Left ventricle myocardium superior (tissue), 1 donor: ENCODE measurements around the gene PPP1R15B. TPM values are rescaled to one million over a fixed set of nuclear protein-coding genes. Genes with fewer than 3 reads are reported as not detected.
A peak's percentile ranks its signal among the peaks of the same experiment; 100 is the strongest.

ENCODE experiments used
- ATAC-seq: fragments of 200-7000 bp; cut with Tn5 transposase; one replicate; pipeline ENCODE4 v1.9.1; 2020; ENCODE audit warnings: mild to moderate bottlenecking, moderate library complexity
- DNase-seq: peaks from one replicate; pipeline ENCODE4 v3.0.0-alpha.2; 2020
- intact Hi-C: fragments of 100-400 bp; cut with micrococcal nuclease; formaldehyde crosslinking; loops from one replicate; pipeline ENCODE4 v1.11.0; 2022
- long read RNA-seq: library from polyadenylated mRNA; unstranded; transcript quantifications from one replicate; pipeline ENCODE4 v2.0.0, GENCODE V29; 2021
- total RNA-seq: library from RNA; stranded (reverse); fragmentation: NEBNext Ultra II Directional; extraction: Animal tissue kit (Norgen Biotek cat#: 25700); gene quantifications from one replicate; pipeline ENCODE4 v1.2.1, GENCODE V29; 2021
- donor health status: DM: no; HTN: yes; CAD: no; lungs with severe emphysema.

Gene PPP1R15B
- 20.8 TPM for total RNA-seq
- long read RNA-seq, full-length matches to known transcripts = 16 of 16 reads
- long read RNA-seq, partial matches to known transcripts = 0 of 16 reads
- long read RNA-seq, other reads (novel, unspliced or antisense) = 0 of 16 reads

DNA sequence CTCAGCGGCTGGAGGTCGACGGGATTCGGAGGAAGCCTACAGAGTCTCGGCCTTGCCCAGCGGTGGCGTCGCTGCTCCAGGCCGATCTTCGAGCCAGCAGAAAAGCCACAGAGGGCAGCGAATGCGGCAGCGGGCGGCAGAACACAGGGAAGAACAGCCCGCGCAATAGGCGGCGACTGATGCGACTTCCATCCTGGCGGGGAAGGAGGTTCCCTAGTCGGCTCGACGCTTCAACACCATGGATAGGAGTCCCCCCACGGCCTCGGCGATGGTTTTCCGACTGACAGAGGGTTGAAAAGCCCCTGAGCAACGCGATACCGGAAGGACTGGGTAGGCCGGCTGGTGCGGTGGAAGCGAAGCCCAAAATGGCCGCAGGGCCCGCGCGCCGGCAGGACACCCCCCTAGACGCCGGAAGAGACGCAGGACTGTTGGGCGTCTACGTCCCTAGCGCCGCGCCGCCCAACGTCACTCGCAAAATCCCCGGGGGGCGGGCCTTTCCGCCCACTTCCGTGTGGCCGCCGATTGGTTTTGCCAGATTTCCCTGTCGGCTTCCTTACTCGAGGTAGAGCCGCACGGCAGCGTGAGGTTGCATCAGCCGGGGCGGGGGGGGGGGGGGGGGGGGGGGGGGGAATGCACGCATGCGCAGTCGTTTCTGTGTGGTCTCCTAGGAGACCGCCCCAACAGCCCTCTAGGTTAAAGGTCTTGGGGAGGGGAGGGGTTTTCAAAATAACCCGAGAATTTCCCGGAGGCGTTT lies at the start of gene PPP1R15B:
TSS of gene PPP1R15B (minus strand) at position 367 of the 754 bp plus-strand sequence. CDS start 406 bp downstream, outside the sequence.
- intact Hi-C loops = no loop called here
- peak; percentile 92 for ATAC-seq
- peak; percentile 98 for DNase-seq

DNA sequence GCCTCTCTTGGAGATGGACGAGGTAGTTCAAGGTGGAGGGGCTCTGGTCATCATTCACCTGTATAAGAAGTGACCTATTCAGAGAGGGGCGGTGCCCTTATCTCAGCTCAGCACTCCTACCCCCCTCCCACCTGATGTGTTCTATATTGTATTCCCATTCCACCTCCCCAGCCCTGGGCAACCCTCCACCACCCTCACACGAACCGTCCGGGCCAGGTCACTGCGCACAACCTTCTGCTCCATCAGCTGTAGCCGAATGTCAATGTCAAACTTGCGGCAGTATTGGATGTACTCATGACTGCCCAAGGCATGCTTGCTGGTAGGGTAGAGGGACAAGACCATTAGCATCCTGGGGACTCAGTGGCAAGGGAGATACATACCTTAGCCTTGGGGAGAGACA lies 48.7 kb upstream of the PPP1R15B start:
- DNase-seq = no peak
- no peak for ATAC-seq
- intact Hi-C loops = no loop called here

DNA sequence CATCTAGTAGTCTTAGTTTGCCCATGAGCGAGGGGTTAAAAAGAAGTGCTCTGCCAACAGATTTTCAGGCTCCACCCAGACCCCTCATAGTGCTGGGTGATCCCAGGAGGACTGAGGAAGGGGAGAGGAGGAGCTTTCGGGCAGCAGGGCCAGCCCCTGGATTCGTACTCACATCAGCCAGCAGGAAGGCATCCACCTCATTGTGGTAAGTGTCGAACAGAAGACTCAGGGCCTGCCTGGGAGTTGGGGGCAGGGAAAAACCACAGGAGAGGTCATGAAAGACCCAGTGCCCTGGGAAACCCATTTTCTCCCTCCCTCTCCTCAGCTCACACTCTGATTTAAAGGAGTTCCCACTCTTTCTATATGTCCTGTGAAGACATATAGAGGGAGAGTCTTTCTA lies 48.1 kb upstream of the PPP1R15B start:
- intact Hi-C loops = no loop called here
- ATAC-seq (no peak), DNase-seq (no peak)

- intact Hi-C loops = no loop called here
- ATAC-seq (no peak), DNase-seq (no peak)
These were observed 46.0 kb upstream of the PPP1R15B start for GRCh38 chr1:204457666-204458065.

- DNase-seq (peak; percentile 48), ATAC-seq (peak; percentile 90)
- intact Hi-C loops = no loop called here
These were observed 45.3 kb upstream of the PPP1R15B start for GRCh38 chr1:204456826-204457442.

GRCh38 chr1:204455831-204456145 lies 44.2 kb upstream of the PPP1R15B start:
- DNase-seq (no peak), ATAC-seq (no peak)
- intact Hi-C loops = no loop called here

DNA sequence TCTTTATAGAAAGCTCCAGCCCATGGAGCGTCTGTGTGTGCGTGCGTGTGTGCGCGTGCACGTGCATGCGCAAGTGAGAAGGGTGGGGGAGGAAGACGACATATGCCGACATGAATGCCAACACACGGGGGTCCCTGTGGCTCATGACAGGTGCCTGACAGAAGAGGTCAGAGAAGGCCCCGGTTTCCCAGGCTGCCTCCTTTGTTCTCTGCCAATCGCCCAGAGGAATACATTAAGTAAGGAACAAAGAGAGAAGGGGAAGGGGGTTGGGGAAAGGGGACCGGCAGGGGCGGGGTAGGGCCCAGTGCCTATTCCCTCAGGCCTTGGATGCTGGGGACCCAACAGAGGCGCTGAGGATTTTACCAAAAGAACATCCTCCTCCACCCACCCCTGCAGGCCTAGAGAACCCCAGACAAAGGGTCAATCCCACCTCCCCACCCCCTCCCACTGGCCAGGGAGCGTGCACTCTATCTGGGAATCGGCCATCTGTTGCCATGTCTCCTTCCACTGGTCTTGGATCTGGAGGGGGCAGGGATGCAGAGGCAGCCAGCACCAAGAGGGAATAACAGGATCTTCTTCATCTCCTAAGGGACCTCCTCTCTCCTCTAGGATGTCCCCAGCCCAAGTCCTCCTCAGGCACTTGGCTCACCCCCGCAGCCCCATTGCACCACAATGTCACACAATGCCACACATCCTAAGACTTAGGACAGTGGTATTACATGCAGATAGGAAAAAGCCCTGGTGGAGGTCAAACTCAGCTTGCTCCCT lies 43.6 kb upstream of the PPP1R15B start:
- ATAC-seq (no peak), DNase-seq (no peak)
- intact Hi-C loops = no loop called here

GRCh38 chr1:204454476-204454875 lies 42.9 kb upstream of the PPP1R15B start:
- ATAC-seq = no peak
- intact Hi-C loops = no loop called here
- no peak for DNase-seq

GRCh38 chr1:204453141-204453772 lies 41.6 kb upstream of the PPP1R15B start:
- ATAC-seq (no peak), DNase-seq (no peak)
- intact Hi-C loops = no loop called here

GRCh38 chr1:204451352-204452124 lies 39.9 kb upstream of the PPP1R15B start:
- ATAC-seq = peak; percentile 18

GRCh38 chr1:204450461-204451257 lies 39.0 kb upstream of the PPP1R15B start:
- DNase-seq = peak; percentile 78
- intact Hi-C loops = no loop called here
- peak; percentile 89 for ATAC-seq

More at GRCh38 chr1:204451352-204452124, 39.9 kb upstream of the PPP1R15B start:
- no peak for DNase-seq
- intact Hi-C loops = no loop called here

DNA sequence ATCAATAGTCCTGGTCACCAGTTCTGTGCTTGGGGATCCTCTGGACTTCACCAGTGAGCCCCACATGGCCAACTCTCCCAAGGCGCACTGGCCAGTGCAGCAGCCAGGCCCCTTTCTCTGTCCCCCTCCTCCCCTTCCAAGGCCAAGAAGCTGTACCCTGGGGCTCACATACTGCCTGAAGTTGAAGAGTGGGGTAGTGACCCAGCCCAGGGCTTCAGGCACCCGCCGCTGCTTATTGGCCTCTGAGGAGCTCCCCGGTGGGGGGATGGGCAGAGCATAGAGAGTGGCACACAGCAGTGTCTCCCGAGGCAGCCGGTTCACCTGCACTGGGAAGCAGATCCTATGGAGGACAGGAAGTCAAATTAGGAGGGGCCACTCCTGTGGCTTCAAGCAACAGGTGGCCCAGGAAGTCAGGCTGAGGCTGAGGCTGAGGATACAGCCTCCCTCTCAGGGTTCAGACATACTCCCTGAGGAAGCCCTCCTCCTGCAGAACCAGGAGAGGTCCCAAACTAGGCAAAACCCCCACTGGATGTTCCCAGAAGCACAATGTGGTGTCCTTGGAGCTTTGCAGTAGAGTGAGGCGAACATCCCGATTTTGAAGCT lies 38.2 kb upstream of the PPP1R15B start:
- no peak for ATAC-seq
- no peak for DNase-seq
- intact Hi-C loops = loop anchor here (5.0 kb wide), 1 partner anchor 53 kb away; no protein-coding TSS in a partner anchor

GRCh38 chr1:204448991-204449677 lies 37.5 kb upstream of the PPP1R15B start:
- intact Hi-C loops = loop anchor here (5.0 kb wide), 1 partner anchor 53 kb away; no protein-coding TSS in a partner anchor
- DNase-seq (no peak), ATAC-seq (no peak)

- intact Hi-C loops = loop anchor here (5.0 kb wide), 1 partner anchor 54 kb away; no protein-coding TSS in a partner anchor
- ATAC-seq = no peak
- DNase-seq = no peak
These were observed 36.8 kb upstream of the PPP1R15B start for GRCh38 chr1:204448344-204448964.

DNA sequence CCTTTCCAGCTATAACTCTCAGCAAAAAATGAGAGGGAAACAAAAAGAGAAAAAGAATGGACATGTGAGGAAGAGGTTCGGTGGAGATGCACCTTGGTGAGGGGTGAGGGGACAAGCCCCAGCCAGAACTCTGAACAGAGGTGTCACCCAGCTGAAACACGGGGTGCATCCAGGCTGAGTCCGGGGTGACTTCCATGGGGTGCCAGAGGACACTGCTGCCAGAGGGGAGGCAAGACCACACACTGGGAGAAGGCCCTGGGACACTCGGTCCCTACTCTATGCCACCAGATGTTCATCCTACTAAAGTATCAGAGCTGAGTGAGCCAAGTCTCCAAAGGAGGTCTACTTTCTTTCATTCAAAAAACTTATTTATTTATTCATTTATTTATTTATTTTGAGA lies 36.1 kb upstream of the PPP1R15B start:
- intact Hi-C loops = loop anchor here (5.0 kb wide), 1 partner anchor 55 kb away; no protein-coding TSS in a partner anchor
- no peak for DNase-seq

DNA sequence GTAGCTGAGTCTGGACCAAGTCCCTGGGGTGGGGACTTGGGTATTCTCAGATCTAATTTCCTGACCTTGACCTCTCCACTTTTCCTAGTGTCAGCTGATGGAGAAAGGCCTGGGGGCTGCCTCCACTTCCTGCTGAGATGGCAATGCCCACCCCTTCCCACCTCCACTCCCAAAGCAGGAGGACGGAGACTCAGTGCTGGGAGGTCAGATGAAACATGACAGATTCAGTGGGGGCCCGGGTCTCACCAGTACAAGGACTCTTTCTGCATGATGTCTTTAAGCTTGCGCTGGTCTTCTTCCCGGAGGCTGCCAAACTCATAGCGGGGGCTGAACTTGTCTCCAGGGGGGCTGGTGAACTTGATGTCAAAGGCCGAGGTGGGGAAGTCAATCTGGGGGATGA lies 35.6 kb upstream of the PPP1R15B start:
- ATAC-seq (no peak), DNase-seq (no peak)
- intact Hi-C loops = loop anchor here (5.0 kb wide), 1 partner anchor 55 kb away; no protein-coding TSS in a partner anchor

More for the DNA sequence above, 36.1 kb upstream of the PPP1R15B start:
- ATAC-seq = no peak
